Gastrocnemius medialis (tissue), 4 donors: Measurements from ENCODE around the gene DKK2.

Experiments
- CTCF ChIP-seq, 5 experiments: fragments of 450-650 bp in 3 of 5; fragments of 200-600 bp in 2 of 5; sonication (generic) in 2 of 5; IDR thresholded peaks in 4 of 5; conservative IDR thresholded peaks in 1 of 5; 1 replicate in 4 of 5; 2 replicates in 1 of 5; pipeline ENCODE4 v1.5.1; 2016 to 2019; ENCODE audit warnings: antibody characterized with exemption in 5 of 5, mild to moderate bottlenecking in 3 of 5, moderate library complexity in 3 of 5
- POLR2A ChIP-seq, 2 donors: fragments of 450-650 bp; IDR thresholded peaks; one replicate each; pipeline ENCODE4 v1.6.1; 2017; ENCODE audit warnings: antibody characterized with exemption in 2 of 2, mild to moderate bottlenecking in 2 of 2, moderate library complexity in 2 of 2

DNA sequence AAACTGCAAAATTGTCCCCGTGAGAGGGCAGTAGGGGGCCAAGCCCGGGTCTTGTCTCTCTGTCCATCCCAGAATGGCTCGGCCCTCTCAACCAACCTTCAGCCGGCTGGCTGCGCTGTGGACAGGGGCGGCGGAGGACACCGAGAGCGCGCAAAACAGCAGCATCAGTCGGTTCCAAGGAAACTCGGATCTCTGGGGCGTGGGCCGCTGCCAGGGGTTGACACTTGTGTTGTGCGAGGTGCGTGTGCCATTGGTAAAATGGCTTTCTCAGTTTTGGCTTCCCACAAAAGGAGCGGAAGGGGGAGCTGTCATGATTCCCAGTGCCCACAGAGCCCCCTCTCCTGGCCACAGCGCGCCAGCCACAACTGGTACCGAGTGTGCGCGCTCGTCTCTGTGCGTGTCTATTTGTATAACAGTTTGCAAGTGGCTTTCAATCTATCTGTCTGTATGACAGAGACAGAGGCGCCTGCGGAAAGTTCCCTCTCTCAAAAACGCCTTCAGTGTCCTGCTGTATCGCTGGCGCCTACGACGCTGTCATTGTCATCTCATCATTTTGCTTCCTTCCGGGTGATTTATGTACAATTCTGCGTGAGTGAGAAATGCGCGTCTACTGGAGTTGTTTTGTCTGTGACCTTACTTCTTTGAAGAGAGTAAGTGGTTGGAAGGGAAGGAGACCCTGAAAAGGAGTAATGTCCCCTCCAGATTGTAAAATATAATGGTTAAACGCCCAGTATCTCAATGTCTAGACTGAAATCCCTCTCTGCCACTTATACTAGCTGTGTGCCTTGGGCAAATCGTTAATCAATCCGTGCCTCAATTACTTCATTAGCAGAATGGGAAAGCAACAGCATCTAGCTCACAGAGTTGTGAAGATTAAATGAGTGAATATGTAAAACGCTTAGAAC lies 1.8 kb downstream of the DKK2 start:
- TF ChIP-seq CTCF (IDR thresholded peaks at IDR 0.05 in 4 of 5, conservative IDR thresholded peaks at IDR 0.05 in 1 of 5) (peak in 1 of 5 experiments; percentile 37), POLR2A (IDR thresholded peaks at IDR 0.05) (no peak)
